CD14-positive monocyte (primary cell): ENCODE measurements around the gene RPL26. TPM values are rescaled to one million over a fixed set of nuclear protein-coding genes. Genes with fewer than 3 reads are reported as not detected.

ENCODE experiments used
- DNase-seq, 3 donors: peaks; one replicate each; pipeline ENCODE4 v3.0.0-alpha.2; 2011 to 2022
- H2AFZ ChIP-seq: 2 replicates; pipeline ENCODE4 v1.6.0; 2012; ENCODE audit warnings: mild to moderate bottlenecking, low read depth, low read length, inconsistent platforms; ENCODE audit not compliant: insufficient read depth, poor library complexity, severe bottlenecking
- H3K27ac ChIP-seq, 2 donors: 1 replicate in 1 of 2; 2 replicates in 1 of 2; pipeline ENCODE4 v1.5.1; 2012 to 2013; ENCODE audit warnings: low read length in 2 of 2, control low read depth in 1 of 2, inconsistent platforms in 1 of 2, low read depth in 1 of 2, mild to moderate bottlenecking in 1 of 2
- H3K27me3 ChIP-seq, 2 donors: one replicate each; pipeline versions ENCODE4 v1.6.0 to v1.6.1; 2011 to 2013; ENCODE audit warnings: low read length in 2 of 2; ENCODE audit not compliant: control insufficient read depth in 2 of 2, insufficient read depth in 2 of 2
- H3K36me3 ChIP-seq, 2 donors: replicated peaks in 1 of 2; 1 replicate in 1 of 2; 2 replicates in 1 of 2; pipeline versions ENCODE4 v1.5.1 to v1.6.1; 2012 to 2013; ENCODE audit warnings: low read length in 2 of 2, control low read depth in 1 of 2, inconsistent platforms in 1 of 2, mild to moderate bottlenecking in 1 of 2; ENCODE audit not compliant: insufficient read depth in 2 of 2, control insufficient read depth in 1 of 2
- H3K4me1 ChIP-seq, 2 donors: 1 replicate in 1 of 2; 2 replicates in 1 of 2; pipeline versions ENCODE4 v1.5.1 to v1.6.1; 2012 to 2013; ENCODE audit warnings: low read length in 2 of 2, control low read depth in 1 of 2, inconsistent platforms in 1 of 2, mild to moderate bottlenecking in 1 of 2, moderate library complexity in 1 of 2; ENCODE audit not compliant: insufficient read depth in 2 of 2, control insufficient read depth in 1 of 2
- H3K4me2 ChIP-seq: replicated peaks from 2 replicates; pipeline ENCODE3; 2012; ENCODE audit warnings: low read length, moderate library complexity, mild to moderate bottlenecking; ENCODE audit not compliant: poor library complexity, severe bottlenecking; ENCODE audit errors: extremely low read depth
- H3K4me3 ChIP-seq, 3 experiments: fragments of 200-600 bp in 1 of 3; sonication (generic) in 1 of 3; replicated peaks in 1 of 3; 1 replicate in 2 of 3; 2 replicates in 1 of 3; pipeline ENCODE4 v1.5.1; 2011 to 2013; ENCODE audit warnings: low read length in 3 of 3, mild to moderate bottlenecking in 3 of 3, control low read depth in 2 of 3, low read depth in 2 of 3, inconsistent platforms in 1 of 3, moderate library complexity in 1 of 3
- H3K79me2 ChIP-seq: 2 replicates; pipeline ENCODE4 v1.6.0; 2012; ENCODE audit warnings: mild to moderate bottlenecking, control low read depth, inconsistent platforms, low read length, moderate library complexity; ENCODE audit not compliant: insufficient read depth
- H3K9ac ChIP-seq: 2 replicates; pipeline ENCODE4 v1.6.0; 2017; ENCODE audit warnings: low read length, mild to moderate bottlenecking; ENCODE audit not compliant: insufficient read depth, poor library complexity, severe bottlenecking
- H3K9me3 ChIP-seq, 2 donors: replicated peaks in 1 of 2; 1 replicate in 1 of 2; 2 replicates in 1 of 2; pipeline versions ENCODE4 v1.5.1 to v1.6.1; 2012 to 2013; ENCODE audit warnings: low read length in 2 of 2, control low read depth in 1 of 2; ENCODE audit not compliant: control insufficient read depth in 1 of 2, insufficient read depth in 1 of 2
- H4K20me1 ChIP-seq: 2 replicates; pipeline ENCODE4 v1.6.0; 2012; ENCODE audit warnings: mild to moderate bottlenecking, low read length, control low read depth, moderate library complexity; ENCODE audit not compliant: insufficient read depth
- H3K27ac Mint-ChIP-seq, 7 donors: one replicate each; pipeline ENCODE4 v1.8.0; 2020; ENCODE audit warnings: mild to moderate bottlenecking in 7 of 7, mixed read lengths in 7 of 7, moderate library complexity in 6 of 7, inconsistent platforms in 2 of 7
- H3K27me3 Mint-ChIP-seq, 3 donors: one replicate each; pipeline ENCODE4 v1.8.0; 2021 to 2022; ENCODE audit warnings: low read depth in 3 of 3, mild to moderate bottlenecking in 3 of 3, mixed read lengths in 3 of 3, moderate library complexity in 3 of 3, inconsistent platforms in 1 of 3
- H3K36me3 Mint-ChIP-seq, 2 donors: one replicate each; pipeline ENCODE4 v1.8.0; 2020; ENCODE audit warnings: mixed read lengths in 2 of 2, inconsistent platforms in 1 of 2, mild to moderate bottlenecking in 1 of 2
- H3K4me1 Mint-ChIP-seq: one replicate; pipeline ENCODE4 v1.8.0; 2020; ENCODE audit warnings: mild to moderate bottlenecking, mixed read lengths
- H3K4me3 Mint-ChIP-seq, 2 donors: one replicate each; pipeline ENCODE4 v1.8.0; 2020; ENCODE audit warnings: mild to moderate bottlenecking in 2 of 2, mixed read lengths in 2 of 2, moderate library complexity in 1 of 2
- H3K9me3 Mint-ChIP-seq, 7 donors: one replicate each; pipeline ENCODE4 v1.8.0; 2020 to 2022; ENCODE audit warnings: mixed read lengths in 7 of 7, mild to moderate bottlenecking in 6 of 7, moderate library complexity in 6 of 7, inconsistent platforms in 2 of 7
- CTCF ChIP-seq: fragments of 200-600 bp; IDR thresholded peaks from one replicate; pipeline ENCODE4 v1.8.0; 2022; ENCODE audit warnings: antibody characterized with exemption, mild to moderate bottlenecking
- WGBS: methylation state at CpG from one replicate; pipeline ENCODE4 v1.1.5; 2013; ENCODE audit warnings: missing lambda C conversion rate; ENCODE audit not compliant: insufficient coverage; 5-methylcytosine and 5-hydroxymethylcytosine counted together
- intact Hi-C, 2 donors: fragments of 100-400 bp; cut with micrococcal nuclease; formaldehyde crosslinking; loops; one replicate each; pipeline versions ENCODE4 v1.15.0 to v1.15.1; 2023
- polyA plus RNA-seq, 3 donors: library from polyadenylated mRNA; depleted of rRNA in 1 of 3; unstranded in 2 of 3; stranded (reverse) in 1 of 3; fragments of 300-500 nt in 2 of 3; fragments of >200 nt in 1 of 3; fragmentation: Illumina TruSeq in 2 of 3; gene quantifications; 1 replicate in 2 of 3; 2 replicates in 1 of 3; pipeline ENCODE4 v1.2.3, GENCODE V29; 2012 to 2021

Gene RPL26
- polyA plus RNA-seq, 3 donors = 859 to 4,469 (median 884) TPM

- no peaks in the 10 kb centered on the region for H3K9me3 Mint-ChIP-seq
- peaks cover 7% of the 10 kb centered on the region for H3K79me2 ChIP-seq
- no peaks in the 10 kb centered on the region for H3K9me3 ChIP-seq
- no peaks in the 10 kb centered on the region for H3K36me3 ChIP-seq
- peaks cover 0 to 9% (median 8%) of the 10 kb centered on the region in 3 donors for H3K27me3 Mint-ChIP-seq
- H3K4me1 ChIP-seq = peaks cover 34 to 56% of the 10 kb centered on the region in 2 donors
- no peak overlapping the region for H3K4me3 ChIP-seq
- H4K20me1 ChIP-seq = no peaks in the 10 kb centered on the region
- H3K27ac ChIP-seq = peak overlapping the region in 1 of 2 donors; percentile 4
- H3K4me2 ChIP-seq = peak overlapping the region; percentile 42
- H3K27me3 ChIP-seq = no peaks in the 10 kb centered on the region
- H3K4me1 Mint-ChIP-seq = peaks cover 49% of the 10 kb centered on the region
- no peak for TF ChIP-seq CTCF
- 83% methylated on average over 1 of the region's 1 CpG for WGBS
- intact Hi-C loops = loop anchor here in 1 of 2 donors (1.0 to 5.0 kb wide), 4 partner anchors 9 to 336 kb away; no protein-coding TSS in a partner anchor
- peak overlapping the region in 4 of 7 donors; percentile 8 to 91 (median 76) for H3K27ac Mint-ChIP-seq
- no peak for DNase-seq
- H3K9ac ChIP-seq = no peak overlapping the region
- H3K36me3 Mint-ChIP-seq = no peaks in the 10 kb centered on the region
- no peak overlapping the region for H2AFZ ChIP-seq
- no peak overlapping the region for H3K4me3 Mint-ChIP-seq
Measured at GRCh38 chr17:8410883-8411238, 27.9 kb upstream of the RPL26 start.

GRCh38 chr17:8409966-8410882 is 27.2 kb upstream of the RPL26 start:
- H3K27me3 Mint-ChIP-seq = peaks cover 0 to 9% (median 8%) of the 10 kb centered on the region in 3 donors
- 47% methylated on average over 10 of the region's 19 CpGs for WGBS
- Histone ChIP-seq H3K4me2 (peak overlapping the region; percentile 42), H3K79me2 (peaks cover 7% of the 10 kb centered on the region), H3K9me3 (no peaks in the 10 kb centered on the region), H3K4me1 (peaks cover 34 to 52% of the 10 kb centered on the region in 2 donors), H2AFZ (peak overlapping the region; percentile 18), H3K9ac (no peak overlapping the region), H3K36me3 (no peaks in the 10 kb centered on the region), H3K27me3 (no peaks in the 10 kb centered on the region), H4K20me1 (no peaks in the 10 kb centered on the region), H3K4me3 (peak overlapping the region in 1 of 3 experiments; percentile 27), H3K27ac (peak overlapping the region in 1 of 2 donors; percentile 4)
- H3K9me3 Mint-ChIP-seq = no peaks in the 10 kb centered on the region
- intact Hi-C loops = loop anchor here (1.0 to 5.0 kb wide), 5 partner anchors 10 to 337 kb away; no protein-coding TSS in a partner anchor
- H3K36me3 Mint-ChIP-seq = no peaks in the 10 kb centered on the region
- H3K27ac Mint-ChIP-seq = peak overlapping the region; percentile 58 to 91 (median 80)
- peaks cover 46% of the 10 kb centered on the region for H3K4me1 Mint-ChIP-seq
- DNase-seq = peak; percentile 73 to 86 (median 83)
- peak overlapping the region; percentile 69 to 71 for H3K4me3 Mint-ChIP-seq
- TF ChIP-seq CTCF = peak; percentile 93
